ENCODE data around the gene PIGT.

PIGT gene

GRCh38 chr20:45370571-45371160, 45.3 kb upstream of the PIGT start:
- Histone ChIP-seq H3K27ac (ENCODE audit: extremely low read depth, low read depth, low read length) (no peak overlapping the region), H3K9me3 (ENCODE audit: control insufficient read depth, insufficient read depth, low read depth, low read length) (no peaks in the 10 kb centered on the region), H3K4me1 (ENCODE audit: control insufficient read depth, insufficient read depth, low read length) (no peaks in the 10 kb centered on the region), H3K4me3 (ENCODE audit: low read depth, low read length) (no peak overlapping the region), H3K36me3 (ENCODE audit: control insufficient read depth in 2 of 2, insufficient read depth in 1 of 2, low read length in 2 of 2) (peaks cover 0 to 37% of the 10 kb centered on the region in 2 experiments; a peak in 1 of 3 replicates)
- ChIA-PET CTCF (interaction anchor here (0.5 to 3.4 kb wide), 8 partner anchors 10 to 1290 kb away, joined by 3 to 18 read pairs (median 3); no protein-coding TSS in a partner anchor), POLR2A (interaction anchor here (0.5 to 1.7 kb wide), 5 partner anchors 8 to 398 kb away, joined by 3 to 6 read pairs (median 3); partner anchors contain the start of gene SYS1)
- TF ChIP-seq ZNF548 (tag by site-specific recombination; IDR thresholded peaks at IDR 0.05) (no peak), ZNF335 (tag by site-specific recombination; conservative IDR thresholded peaks at IDR 0.05) (no peak), SALL2 (tag by site-specific recombination; IDR thresholded peaks at IDR 0.05; ENCODE audit: borderline replicate concordance) (no peak), ZFP69B (tag by site-specific recombination; IDR thresholded peaks at IDR 0.05) (no peak), HOXC10 (CRISPR knock-in tag; IDR thresholded peaks at IDR 0.05) (no peak), ZNF629 (tag by site-specific recombination; IDR thresholded peaks at IDR 0.05) (no peak), ZNF223 (tag by site-specific recombination; IDR thresholded peaks at IDR 0.05) (no peak), ZNF501 (tag by site-specific recombination; IDR thresholded peaks at IDR 0.05) (no peak), ZBTB10 (tag by site-specific recombination; IDR thresholded peaks at IDR 0.05) (no peak)

- H3K27ac ChIP-seq (ENCODE audit: extremely low read depth, low read depth, low read length) = no peak overlapping the region
- H3K4me1 ChIP-seq (ENCODE audit: control insufficient read depth, insufficient read depth, low read length) = no peaks in the 10 kb centered on the region
- POLR2A ChIA-PET = interaction anchor here (1.6 to 1.7 kb wide), 2 partner anchors 9 to 35 kb away, joined by 5 to 6 read pairs; partner anchors contain the start of gene SYS1
- TF ChIP-seq ZBTB17 (tag by site-specific recombination; IDR thresholded peaks at IDR 0.05) = no peak
- no peak for TF ChIP-seq ZNF433 (tag by site-specific recombination; IDR thresholded peaks at IDR 0.05; ENCODE audit: low read depth)
- H3K4me3 ChIP-seq (ENCODE audit: low read depth, low read length) = no peak overlapping the region
- CTCF ChIA-PET = interaction anchor here (0.6 to 5.4 kb wide), 5 partner anchors 38 to 399 kb away, joined by 3 to 95 read pairs (median 10); no protein-coding TSS in a partner anchor
- H3K9me3 ChIP-seq (ENCODE audit: control insufficient read depth, insufficient read depth, low read depth, low read length) = no peaks in the 10 kb centered on the region
- H3K36me3 ChIP-seq (ENCODE audit: control insufficient read depth in 2 of 2, insufficient read depth in 1 of 2, low read length in 2 of 2) = peaks cover 0 to 21% of the 10 kb centered on the region in 2 experiments; a peak in 1 of 3 replicates
Observed at GRCh38 chr20:45372241-45372640, 43.7 kb upstream of the PIGT start.

- H3K4me3 ChIP-seq (ENCODE audit: low read depth, low read length) = no peak overlapping the region
- peaks cover 0 to 15% of the 10 kb centered on the region in 2 experiments; a peak in 1 of 3 replicates for H3K36me3 ChIP-seq (ENCODE audit: control insufficient read depth in 2 of 2, insufficient read depth in 1 of 2, low read length in 2 of 2)
- no peak overlapping the region for H3K27ac ChIP-seq (ENCODE audit: extremely low read depth, low read depth, low read length)
- TF ChIP-seq ZNF394 (tag by site-specific recombination; IDR thresholded peaks at IDR 0.05; ENCODE audit: borderline replicate concordance) (no peak), ZSCAN5A (tag by site-specific recombination; IDR thresholded peaks at IDR 0.05) (no peak), INSM2 (tag by site-specific recombination; IDR thresholded peaks at IDR 0.05) (no peak)
- ChIA-PET CTCF (interaction anchor here (0.5 to 5.4 kb wide), 22 partner anchors 9 to 645 kb away, joined by 3 to 95 read pairs (median 8); partner anchors contain the start of genes PIGT, SYS1 and WFDC10A), POLR2A (interaction anchor here (0.6 to 1.6 kb wide), 5 partner anchors 10 to 555 kb away, joined by 3 to 14 read pairs (median 7); partner anchors contain the start of gene SYS1)
- no peaks in the 10 kb centered on the region for H3K4me1 ChIP-seq (ENCODE audit: control insufficient read depth, insufficient read depth, low read length)
- no peaks in the 10 kb centered on the region for H3K9me3 ChIP-seq (ENCODE audit: control insufficient read depth, insufficient read depth, low read depth, low read length)
Observed at GRCh38 chr20:45372646-45373352, 43.1 kb upstream of the PIGT start.

Measured in HEK293 (cell line).